Smooth muscle cell (in vitro differentiated cells): ENCODE measurements around the gene CYP2U1. TPM values are rescaled to one million over a fixed set of nuclear protein-coding genes. Genes with fewer than 3 reads are reported as not detected.

ENCODE experiments used
- DNase-seq: peaks from one replicate; lab custom pipeline; 2025; ENCODE audit not compliant: unreplicated experiment; lab: John Stamatoyannopoulos, UW
- H2AFZ ChIP-seq: fragments of 200-600 bp; sonication (generic); 2 replicates; pipeline ENCODE4 v1.6.0; 2016; ENCODE audit warnings: antibody characterized with exemption, low read depth, mild to moderate bottlenecking
- H3F3A ChIP-seq: fragments of 200-600 bp; sonication (generic); 2 replicates; pipeline ENCODE4 v1.6.0; 2017; ENCODE audit warnings: antibody characterized with exemption, low read depth
- H3K27ac ChIP-seq: fragments of 200-600 bp; sonication (generic); 2 replicates; pipeline ENCODE4 v1.5.1; 2016; ENCODE audit warnings: low read depth, mild to moderate bottlenecking
- H3K27me3 ChIP-seq: fragments of 200-600 bp; sonication (generic); 2 replicates; pipeline ENCODE4 v1.6.1; 2016; ENCODE audit warnings: low read depth, mild to moderate bottlenecking
- H3K36me3 ChIP-seq: fragments of 200-600 bp; sonication (generic); 2 replicates; pipeline ENCODE4 v1.5.1; 2016; ENCODE audit warnings: low read depth
- H3K4me1 ChIP-seq: fragments of 200-600 bp; sonication (generic); 2 replicates; pipeline ENCODE4 v1.5.1; 2016; ENCODE audit warnings: low read depth
- H3K4me2 ChIP-seq: fragments of 200-600 bp; sonication (generic); 2 replicates; pipeline ENCODE4 v1.6.0; 2016; ENCODE audit warnings: mild to moderate bottlenecking
- H3K4me3 ChIP-seq: fragments of 200-600 bp; sonication (generic); 2 replicates; pipeline ENCODE4 v1.5.1; 2016; ENCODE audit warnings: mild to moderate bottlenecking
- H3K79me2 ChIP-seq: fragments of 200-600 bp; sonication (generic); 2 replicates; pipeline ENCODE4 v1.6.0; 2016; ENCODE audit warnings: low read depth, mild to moderate bottlenecking
- H3K9ac ChIP-seq: fragments of 200-600 bp; sonication (generic); 2 replicates; pipeline ENCODE4 v1.6.0; 2016; ENCODE audit warnings: low read depth
- H3K9me3 ChIP-seq: fragments of 200-600 bp; sonication (generic); replicated peaks from 2 replicates; pipeline ENCODE4 v1.5.1; 2016; ENCODE audit warnings: low read depth
- H4K20me1 ChIP-seq: fragments of 200-600 bp; sonication (generic); 2 replicates; pipeline ENCODE4 v1.6.0; 2016; ENCODE audit warnings: low read depth
- CTCF ChIP-seq: fragments of 200-600 bp; sonication (generic); IDR thresholded peaks from 2 replicates; pipeline ENCODE4 v1.5.1; 2017; ENCODE audit warnings: borderline replicate concordance, mild to moderate bottlenecking, antibody characterized with exemption; ENCODE audit not compliant: insufficient read depth, poor library complexity, severe bottlenecking
- WGBS: methylation state at CpG from one replicate; pipeline ENCODE4 v1.1.7; 2016; ENCODE audit warnings: low lambda C conversion rate; 5-methylcytosine and 5-hydroxymethylcytosine counted together
- polyA plus RNA-seq: library from polyadenylated mRNA; unstranded; fragments of >200 nt; fragmentation: Nextera tagmentation; extraction: Ambion mirVana; gene quantifications from 2 replicates; pipeline ENCODE4 v1.2.1, GENCODE V29; 2016
- total RNA-seq: library from RNA; depleted of rRNA; stranded (reverse); fragments of >200 nt; gene quantifications from 2 replicates; pipeline ENCODE4 v1.2.3, GENCODE V29; 2014

Gene CYP2U1
- total and polyA plus RNA-seq, 2 experiments from 2014 or later: 1.9 to 4.4 TPM

DNA sequence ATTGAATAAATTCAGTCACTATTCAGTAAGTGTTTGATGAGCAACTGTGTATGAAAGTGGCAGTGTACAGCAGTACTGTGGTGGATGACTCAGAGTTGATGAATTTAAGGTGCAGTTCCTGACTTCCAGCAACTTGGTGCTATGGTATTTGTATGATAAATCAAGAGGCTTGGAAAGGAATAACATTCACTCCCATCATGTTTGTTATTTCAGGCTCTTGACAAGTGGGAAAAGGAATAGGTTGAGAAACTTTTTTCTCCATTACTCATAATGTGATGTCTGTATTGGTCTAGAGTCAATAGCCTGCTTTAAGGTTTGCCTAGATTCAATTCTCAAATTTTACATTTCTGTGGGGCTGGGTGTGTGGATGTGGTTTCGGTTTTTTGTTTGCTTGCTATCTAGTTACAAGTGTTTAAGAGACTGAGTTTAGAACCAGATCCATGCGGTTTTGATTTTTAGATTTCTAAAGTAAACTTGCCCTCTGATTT, 35.1 kb upstream of the CYP2U1 start:
- H3K79me2 ChIP-seq: no peaks in the 10 kb centered on the region
- H3K4me3 ChIP-seq: no peak overlapping the region
- WGBS: 97% methylated on average over 2 of the region's 2 CpGs
- no peak for DNase-seq
- no peak overlapping the region for H2AFZ ChIP-seq
- no peaks in the 10 kb centered on the region for H4K20me1 ChIP-seq
- no peak for TF ChIP-seq CTCF
- no peaks in the 10 kb centered on the region for H3F3A ChIP-seq
- peak overlapping the region; percentile 81 for H3K27ac ChIP-seq
- H3K27me3 ChIP-seq: no peaks in the 10 kb centered on the region
- peaks cover 7% of the 10 kb centered on the region for H3K4me1 ChIP-seq
- no peaks in the 10 kb centered on the region for H3K36me3 ChIP-seq
- no peak overlapping the region for H3K9ac ChIP-seq
- H3K4me2 ChIP-seq: peak overlapping the region; percentile 21
- no peaks in the 10 kb centered on the region for H3K9me3 ChIP-seq

DNA sequence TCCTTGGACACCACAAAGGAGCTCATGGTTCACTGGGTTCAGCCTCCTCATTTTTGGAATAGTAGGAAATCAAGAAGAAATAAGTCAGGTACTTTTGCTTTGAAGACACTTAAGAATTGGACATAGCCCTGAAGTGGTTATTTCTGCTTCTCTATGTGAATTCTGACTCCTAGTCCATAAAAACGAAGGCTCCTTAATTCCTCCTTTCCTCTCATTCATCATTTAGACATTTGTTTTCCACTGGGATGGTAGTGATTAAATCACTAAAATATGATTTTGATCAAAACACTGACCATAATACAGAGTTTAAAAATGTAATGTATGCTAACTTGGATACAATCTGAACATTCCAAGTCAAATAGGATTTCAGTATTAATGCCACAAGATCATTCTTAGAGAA, 34.7 kb upstream of the CYP2U1 start:
- Histone ChIP-seq H3K79me2 (no peaks in the 10 kb centered on the region), H3K4me2 (peak overlapping the region; percentile 21), H4K20me1 (no peaks in the 10 kb centered on the region), H3K9ac (no peak overlapping the region), H3F3A (no peaks in the 10 kb centered on the region), H2AFZ (no peak overlapping the region), H3K36me3 (no peaks in the 10 kb centered on the region), H3K4me3 (no peak overlapping the region), H3K27ac (peak overlapping the region; percentile 81), H3K27me3 (no peaks in the 10 kb centered on the region), H3K4me1 (peaks cover 7% of the 10 kb centered on the region), H3K9me3 (no peaks in the 10 kb centered on the region)
- 76% methylated on average over 1 of the region's 1 CpG for WGBS
- DNase-seq: no peak
- TF ChIP-seq CTCF: no peak

DNA sequence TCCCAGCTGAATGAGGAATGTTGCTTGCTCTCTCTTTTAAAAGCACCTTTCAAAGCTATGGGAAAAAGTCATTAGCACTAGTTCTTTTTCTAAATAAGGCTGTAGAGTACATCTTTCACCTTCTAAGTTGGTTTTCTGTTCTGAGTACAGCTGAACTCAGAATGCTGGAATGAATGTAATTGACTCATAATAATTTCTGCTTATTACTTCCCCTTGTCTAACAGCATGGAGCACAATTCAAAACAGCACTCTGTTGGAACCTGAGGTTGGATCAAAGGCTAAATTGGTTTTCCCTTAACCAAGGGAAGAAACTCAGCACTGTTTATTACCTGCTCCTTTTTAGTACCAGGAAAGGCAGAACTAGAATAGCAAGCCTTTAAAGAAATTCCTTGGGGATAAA, 33.5 kb upstream of the CYP2U1 start:
- H2AFZ ChIP-seq: no peak overlapping the region
- DNase-seq: no peak
- H3K36me3 ChIP-seq: no peaks in the 10 kb centered on the region
- peaks cover 7% of the 10 kb centered on the region for H3K4me1 ChIP-seq
- H3K4me3 ChIP-seq: no peak overlapping the region
- no peak for TF ChIP-seq CTCF
- H4K20me1 ChIP-seq: no peaks in the 10 kb centered on the region
- H3K9me3 ChIP-seq: no peaks in the 10 kb centered on the region
- no peaks in the 10 kb centered on the region for H3K79me2 ChIP-seq
- H3K27ac ChIP-seq: peak overlapping the region; percentile 11
- H3K4me2 ChIP-seq: no peak overlapping the region
- no peaks in the 10 kb centered on the region for H3F3A ChIP-seq
- H3K27me3 ChIP-seq: no peaks in the 10 kb centered on the region
- no peak overlapping the region for H3K9ac ChIP-seq

GRCh38 chr4:107900067-107900466, 31.3 kb upstream of the CYP2U1 start:
- H2AFZ ChIP-seq: no peak overlapping the region
- no peaks in the 10 kb centered on the region for H3K4me1 ChIP-seq
- H3F3A ChIP-seq: no peaks in the 10 kb centered on the region
- TF ChIP-seq CTCF: no peak
- peaks cover 3% of the 10 kb centered on the region for H3K36me3 ChIP-seq
- no peak overlapping the region for H3K4me2 ChIP-seq
- H3K79me2 ChIP-seq: no peaks in the 10 kb centered on the region
- peak overlapping the region; percentile 48 for H3K27ac ChIP-seq
- WGBS: 91% methylated on average over 4 of the region's 4 CpGs
- no peaks in the 10 kb centered on the region for H4K20me1 ChIP-seq
- no peaks in the 10 kb centered on the region for H3K27me3 ChIP-seq
- no peaks in the 10 kb centered on the region for H3K9me3 ChIP-seq
- DNase-seq: no peak
- H3K4me3 ChIP-seq: no peak overlapping the region
- no peak overlapping the region for H3K9ac ChIP-seq
